ENCODE data around the gene OR4K1. TPM values are rescaled to one million over a fixed set of nuclear protein-coding genes. Genes with fewer than 3 reads are reported as not detected.
"Not testable (repeated sequence)": the region's sequence is repeated elsewhere in the genome, so short reads cannot be mapped to it uniquely, and the experiment has no call there.

Gene OR4K1, protein sequence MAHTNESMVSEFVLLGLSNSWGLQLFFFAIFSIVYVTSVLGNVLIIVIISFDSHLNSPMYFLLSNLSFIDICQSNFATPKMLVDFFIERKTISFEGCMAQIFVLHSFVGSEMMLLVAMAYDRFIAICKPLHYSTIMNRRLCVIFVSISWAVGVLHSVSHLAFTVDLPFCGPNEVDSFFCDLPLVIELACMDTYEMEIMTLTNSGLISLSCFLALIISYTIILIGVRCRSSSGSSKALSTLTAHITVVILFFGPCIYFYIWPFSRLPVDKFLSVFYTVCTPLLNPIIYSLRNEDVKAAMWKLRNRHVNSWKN
- not detected for total RNA-seq

DNA sequence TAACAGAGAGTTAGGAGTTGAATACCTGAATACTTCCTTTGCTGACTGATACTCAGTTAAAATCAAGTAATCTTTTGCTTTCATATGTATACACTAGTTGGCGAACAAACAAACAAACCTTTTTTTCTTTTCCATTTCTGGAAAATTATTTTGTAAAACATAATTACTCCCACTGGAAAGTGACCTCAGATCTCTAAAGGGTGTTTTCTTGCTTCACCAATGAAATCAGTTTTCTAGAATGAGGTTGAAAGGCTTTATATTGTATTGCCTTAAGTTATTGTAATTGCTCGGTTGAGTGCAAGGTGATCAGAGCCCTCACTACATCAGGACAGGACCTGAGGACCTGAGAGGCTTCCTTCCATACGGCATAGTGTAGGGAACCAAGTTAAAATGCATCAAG lies at the start of gene OR4K1:
Gene OR4K1, plus strand, starts transcription at position 301 of the 400 bp plus-strand sequence. CDS start 4,750 bp downstream, outside the sequence.
- DNase-seq (ENCODE audit: low spot score), result no peak

DNA sequence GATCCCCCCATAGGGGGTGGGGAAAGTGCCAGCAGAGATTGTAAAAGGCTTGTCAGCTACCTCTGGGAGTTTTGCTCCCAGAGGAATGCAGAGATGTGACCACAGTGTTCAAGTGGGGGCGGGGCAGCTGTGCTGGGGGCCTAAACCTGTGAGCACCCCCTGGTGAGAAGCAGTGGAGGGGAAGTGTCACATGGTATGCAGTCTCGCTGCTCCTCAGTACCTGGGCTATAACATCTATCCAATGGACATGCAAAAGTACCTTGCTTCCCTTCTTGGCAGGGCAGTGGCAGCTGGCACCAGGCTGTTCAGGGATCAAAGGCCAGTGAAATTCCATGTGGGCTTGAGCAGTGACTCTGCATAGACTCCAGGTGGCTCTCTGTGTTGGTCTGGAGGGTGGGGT lies 35.4 kb upstream of the OR4K1 start:
- no peak for DNase-seq (ENCODE audit: low spot score)

DNA sequence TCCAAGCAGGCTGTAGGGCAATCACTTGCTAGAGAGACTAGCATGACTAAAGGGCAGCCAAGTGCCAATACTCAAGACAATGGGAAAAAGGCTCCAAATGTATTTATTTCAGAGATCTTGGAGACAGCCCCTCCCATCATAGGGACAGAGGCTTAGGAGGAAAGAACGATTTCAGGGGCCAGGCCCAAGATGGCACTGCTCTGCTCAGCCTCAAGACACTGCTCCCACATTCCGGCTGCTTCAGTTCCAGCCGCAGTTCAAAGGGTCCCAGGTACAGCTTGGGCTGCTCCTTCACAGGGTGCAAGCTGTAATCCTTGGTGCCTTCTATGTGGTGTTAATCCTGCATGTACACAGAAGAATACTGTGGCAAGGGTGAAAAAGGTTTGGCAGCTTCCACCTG lies 29.7 kb upstream of the OR4K1 start:
- DNase-seq (ENCODE audit: low spot score), result no peak

DNA sequence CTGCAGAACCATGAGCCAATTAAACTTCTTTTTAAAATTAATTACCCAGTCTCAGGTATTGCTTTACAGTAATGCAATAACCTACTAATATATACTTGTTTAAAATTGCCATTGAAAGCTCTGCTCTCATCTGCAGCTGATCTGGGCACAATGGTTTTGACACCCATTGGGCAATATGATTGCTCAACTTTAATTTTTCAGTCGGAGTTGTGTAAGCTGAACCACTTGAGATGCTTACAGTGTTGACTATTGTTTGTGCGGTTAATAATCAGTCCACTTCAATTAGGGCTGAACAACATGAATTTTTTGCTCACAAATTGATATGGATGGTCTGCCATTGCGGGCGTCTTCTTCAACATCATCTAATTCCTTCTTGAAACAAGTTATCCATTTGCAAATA lies 28.3 kb upstream of the OR4K1 start:
- no peak for DNase-seq (ENCODE audit: low spot score)

DNA sequence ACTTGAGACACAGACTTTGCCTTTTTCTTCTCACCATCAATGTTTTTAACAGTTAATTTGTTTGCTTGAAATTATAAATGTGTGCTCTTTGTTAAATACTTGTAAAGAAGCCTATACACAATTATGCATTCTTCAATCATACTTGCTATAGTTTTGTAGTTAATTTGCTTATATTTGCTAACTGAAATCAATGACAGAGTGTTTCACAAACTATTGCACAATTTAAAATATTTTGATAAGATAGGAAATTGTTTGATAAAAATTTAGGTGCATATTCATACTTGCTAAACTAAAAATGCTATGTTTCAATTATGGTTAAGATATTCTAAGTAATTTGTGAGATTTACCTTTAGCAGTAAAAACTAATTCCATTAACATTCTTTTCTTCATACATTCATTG lies 24.1 kb upstream of the OR4K1 start:
- no peak for DNase-seq (ENCODE audit: low spot score)

DNA sequence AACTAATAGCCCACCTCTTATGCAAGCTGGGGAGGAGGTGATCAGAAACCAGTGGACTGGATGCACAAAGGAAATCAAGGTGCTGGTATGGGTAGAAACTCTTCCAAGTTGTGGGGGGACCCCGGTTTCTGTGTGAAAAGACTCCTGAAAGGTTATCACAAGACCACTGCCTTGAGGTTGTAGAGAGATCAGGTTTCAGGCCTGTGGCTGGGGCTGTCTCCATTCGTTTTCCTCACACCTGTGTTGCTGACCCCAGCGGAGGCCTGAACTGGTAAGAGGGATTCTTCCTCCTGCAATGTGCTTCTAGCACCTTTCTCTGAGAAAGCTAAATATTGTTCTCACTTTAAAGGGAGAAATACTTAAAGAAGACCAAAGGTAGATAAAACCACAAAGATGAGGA lies 19.6 kb upstream of the OR4K1 start:
- DNase-seq (ENCODE audit: low spot score), result no peak

DNA sequence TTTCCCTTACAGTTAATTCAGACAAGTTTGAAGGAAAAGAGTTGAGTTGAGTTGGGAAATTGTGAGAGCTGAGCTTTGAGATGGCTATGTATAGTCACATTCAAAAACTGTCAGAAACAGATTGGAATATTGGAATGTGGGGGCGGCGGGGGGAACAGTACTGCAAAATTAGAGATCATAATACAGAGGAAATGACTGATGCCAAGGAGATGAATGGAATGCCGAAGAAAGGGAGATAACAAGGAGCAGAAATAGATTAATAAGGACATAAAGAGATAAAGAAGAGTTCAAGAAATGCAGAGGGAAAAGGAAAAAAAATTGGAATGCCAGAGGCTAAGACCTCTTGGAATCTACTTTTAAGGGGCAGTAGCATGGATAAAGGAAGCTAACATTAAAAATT lies 13.5 kb upstream of the OR4K1 start:
- no peak for DNase-seq (ENCODE audit: low spot score)

DNA sequence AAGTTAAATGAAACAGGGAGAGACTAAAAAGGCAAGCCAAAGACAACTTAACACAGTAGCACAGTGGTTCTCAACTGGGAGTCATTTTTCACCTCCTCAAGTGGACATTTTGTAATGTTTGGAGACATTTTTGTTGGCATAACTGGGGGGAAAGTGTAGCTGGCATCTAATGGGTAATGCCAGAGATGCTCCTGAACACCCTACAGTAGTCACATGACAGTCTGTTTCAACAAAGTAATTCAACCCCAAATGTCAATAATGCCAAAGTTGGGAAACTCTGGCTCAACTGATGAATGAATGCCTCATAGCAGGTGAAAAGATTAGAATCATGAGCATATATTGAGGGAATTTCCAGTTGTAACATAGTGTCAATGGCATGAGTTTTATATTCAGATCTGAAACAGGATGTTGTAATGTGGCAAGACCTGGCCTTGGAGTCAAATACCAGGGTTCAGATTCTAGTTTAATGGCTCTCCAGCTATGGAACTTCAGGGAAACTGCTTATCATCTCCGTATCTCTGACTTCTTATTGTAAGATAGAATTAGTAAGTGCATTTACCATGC lies 12.7 kb upstream of the OR4K1 start:
- no peak for DNase-seq (ENCODE audit: low spot score)

DNA sequence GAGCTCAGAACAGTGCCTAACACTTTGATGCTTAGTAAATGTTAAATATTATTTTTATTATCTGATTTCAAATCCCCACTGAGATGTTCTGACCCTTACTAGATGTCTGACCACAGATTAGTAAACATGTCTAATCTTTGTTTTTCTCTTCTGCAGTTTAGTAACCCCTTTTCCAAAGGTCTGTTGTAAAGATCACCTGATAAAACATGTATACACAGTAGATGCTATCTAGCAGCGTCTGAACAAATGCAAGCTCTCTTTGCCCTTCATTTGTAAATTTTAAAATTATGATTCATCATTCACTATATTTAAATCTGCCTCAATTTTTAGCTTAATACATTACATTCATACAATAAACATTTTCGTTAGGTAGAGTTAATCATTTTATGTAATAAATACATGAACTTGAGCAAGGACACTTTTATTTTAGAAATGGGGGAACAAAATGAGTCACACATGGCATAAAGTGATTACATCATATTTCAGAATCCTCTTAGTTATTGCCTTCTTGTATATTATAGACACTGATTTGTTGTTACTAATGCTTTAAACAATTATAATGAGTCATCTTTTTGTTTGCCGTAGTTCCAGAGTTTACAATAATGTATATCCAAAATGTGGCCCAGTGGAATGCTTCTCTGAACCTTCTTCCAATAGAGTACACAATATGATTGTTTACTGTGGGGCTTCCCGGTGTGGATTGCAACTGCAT lies 12.0 kb upstream of the OR4K1 start:
- no peak for DNase-seq (ENCODE audit: low spot score)

DNA sequence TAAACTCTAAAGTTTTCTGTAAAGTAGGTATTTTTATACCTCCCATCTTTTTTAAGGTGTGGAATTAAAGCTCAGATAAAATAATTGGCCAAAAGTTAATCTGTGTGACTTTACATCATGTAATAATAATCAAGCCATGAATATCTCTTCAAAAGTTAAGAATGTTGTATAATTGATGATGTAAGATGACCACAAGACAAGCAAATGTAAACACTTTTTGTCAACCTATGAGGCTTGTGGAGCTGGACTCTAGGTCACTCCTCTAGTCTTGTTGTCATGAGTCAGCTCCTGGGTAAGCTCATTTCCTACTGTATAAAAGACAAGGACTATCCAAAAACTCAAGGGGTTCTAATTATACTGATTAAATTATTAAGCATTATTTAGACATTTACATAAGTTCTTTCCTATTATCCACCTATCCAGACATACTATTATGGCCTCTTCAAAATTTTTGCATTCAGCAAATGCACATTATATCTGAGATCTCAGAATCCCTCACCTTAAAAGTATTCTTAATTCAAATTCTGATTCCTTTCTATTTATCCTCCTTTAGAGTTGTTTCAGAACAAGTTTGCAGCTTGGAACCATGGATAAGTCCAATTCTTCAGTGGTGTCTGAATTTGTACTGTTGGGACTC lies 10.6 kb upstream of the OR4K1 start, which contains the start of gene OR4K5:
Gene OR4K5, plus strand, starts transcription at position 587 of the 637 bp plus-strand sequence. Its CDS starts 0 bp downstream, at position 587.
- no peak for DNase-seq (ENCODE audit: low spot score)

DNA sequence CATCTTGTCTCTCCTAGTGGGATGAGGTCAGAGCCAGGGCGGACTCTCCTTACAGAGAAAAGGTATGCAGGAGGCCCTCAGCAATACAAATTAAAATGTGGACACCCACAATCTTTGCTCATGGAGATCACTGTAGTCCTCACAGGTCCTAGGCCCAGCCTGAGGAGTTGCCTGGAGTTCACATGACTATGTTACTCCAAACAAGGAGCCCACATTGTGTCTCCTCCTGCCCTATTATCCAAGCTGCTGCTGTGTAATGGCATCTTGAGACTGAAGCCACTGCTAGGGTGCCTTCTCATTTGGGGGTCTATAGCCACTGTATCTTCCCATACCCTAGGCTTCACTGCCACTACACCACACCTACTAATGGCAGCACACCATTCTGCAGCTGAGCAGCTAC lies 11.0 kb downstream of the OR4K1 start:
- DNase-seq (ENCODE audit: low spot score), result no peak

DNA sequence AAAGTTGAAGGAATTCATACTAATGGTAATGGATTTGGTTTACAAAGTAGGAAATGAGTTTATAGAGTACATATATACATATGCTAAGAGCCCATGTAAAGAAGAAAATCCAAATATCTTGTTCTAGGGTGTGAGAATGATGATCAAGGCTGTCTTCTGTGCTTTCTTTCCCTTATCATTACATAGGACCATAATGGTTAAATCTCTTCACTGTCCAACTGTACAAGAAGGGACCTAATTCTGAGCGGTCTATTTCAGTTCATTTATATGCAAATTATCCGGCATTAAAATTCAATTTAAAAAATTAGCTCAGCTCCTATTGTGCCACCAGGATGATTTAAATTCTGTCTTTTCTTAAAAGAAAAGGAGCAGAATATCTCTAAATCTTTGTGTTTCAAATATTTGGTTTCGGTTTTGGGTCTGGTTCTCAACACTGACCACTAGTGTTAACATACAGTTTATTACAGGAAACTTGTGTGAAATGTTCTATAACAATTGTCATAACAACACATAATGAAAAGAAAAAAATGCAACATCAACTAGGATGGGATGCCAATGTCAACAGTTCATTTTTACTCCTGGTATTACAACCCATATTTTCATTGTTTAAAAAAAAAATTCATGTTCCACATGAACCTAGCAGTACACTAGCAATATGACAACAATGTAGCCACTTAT lies 16.8 kb downstream of the OR4K1 start:
- DNase-seq (ENCODE audit: low spot score), result no peak

DNA sequence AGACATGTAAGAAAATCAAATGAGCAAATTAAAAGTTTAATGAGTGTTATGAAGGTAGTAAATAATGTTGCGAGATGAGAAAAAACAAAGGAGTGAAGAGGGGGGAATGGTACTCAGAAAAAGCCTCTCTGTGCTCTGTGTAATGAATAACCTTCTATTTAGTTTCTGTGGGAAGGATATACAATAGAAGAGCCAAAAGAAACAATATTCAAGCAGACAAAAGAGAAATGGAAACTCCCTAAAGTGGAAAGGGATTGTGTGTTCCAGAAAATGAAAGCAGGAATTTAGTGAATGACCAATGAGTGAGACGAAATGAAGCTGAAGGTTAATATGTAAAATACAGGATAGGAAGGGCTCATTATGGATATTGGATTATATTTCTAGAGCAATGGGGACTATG lies 18.5 kb downstream of the OR4K1 start:
- no peak for DNase-seq (ENCODE audit: low spot score)

DNA sequence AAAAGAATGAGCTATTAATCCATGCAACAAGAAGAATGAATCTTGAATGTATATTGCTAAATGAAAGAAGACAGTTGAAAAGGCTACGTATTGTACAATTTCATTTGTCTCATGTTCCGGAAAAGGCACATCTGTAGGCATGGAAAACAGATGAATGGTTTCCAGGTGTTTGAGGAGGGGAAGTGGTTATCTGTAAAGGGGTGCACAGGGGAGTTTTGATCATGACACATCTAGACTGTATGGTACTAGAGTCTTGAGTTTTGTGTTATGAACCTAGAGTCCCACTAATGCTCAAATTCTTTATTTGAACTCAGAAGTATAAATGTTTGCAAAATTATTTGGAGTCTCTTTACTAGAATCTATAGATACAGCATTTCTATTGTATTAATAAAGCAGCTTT lies 39.0 kb downstream of the OR4K1 start:
- not testable (repeated sequence) for DNase-seq (ENCODE audit: low spot score)

DNA sequence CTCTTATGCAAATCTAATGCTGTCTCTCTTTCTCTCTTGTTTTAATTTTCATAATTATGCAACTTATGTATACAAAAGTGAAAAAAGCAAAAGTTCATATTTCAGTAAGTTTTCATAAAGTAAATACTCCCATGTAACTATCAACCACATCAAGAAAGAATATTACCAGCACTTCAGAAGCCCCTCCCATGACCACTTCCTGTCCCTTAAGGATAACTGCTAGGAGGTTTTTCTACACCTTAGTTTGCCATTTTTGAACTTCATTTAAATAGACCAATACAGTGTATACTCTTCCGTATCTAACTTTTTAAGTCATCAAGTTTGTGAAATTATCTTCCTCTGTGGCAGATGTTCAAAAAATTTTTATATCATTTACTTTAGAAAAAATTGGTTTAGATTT lies 44.1 kb downstream of the OR4K1 start:
- no peak for DNase-seq (ENCODE audit: low spot score)

DNA sequence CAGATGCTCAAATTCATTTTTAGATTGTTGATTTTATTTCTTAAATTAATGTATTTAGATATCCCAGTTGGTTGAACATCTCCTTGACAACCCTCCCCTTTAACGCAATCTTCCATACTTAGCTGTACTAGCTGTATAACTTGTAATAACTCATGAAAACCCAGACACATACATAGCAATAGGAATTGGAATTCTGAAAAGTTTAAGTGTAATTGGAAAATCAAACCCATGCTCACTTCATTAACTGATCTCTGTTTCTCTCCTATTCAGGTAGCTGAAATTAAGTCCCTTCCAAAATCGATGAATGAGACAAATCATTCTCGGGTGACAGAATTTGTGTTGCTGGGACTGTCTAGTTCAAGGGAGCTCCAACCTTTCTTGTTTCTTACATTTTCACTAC lies 44.6 kb downstream of the OR4K1 start, which contains the start of gene OR4K15:
Gene OR4K15, plus strand, starts transcription at position 301 of the 400 bp plus-strand sequence. Its CDS starts 0 bp downstream, at position 301.
- no peak for DNase-seq (ENCODE audit: low spot score)

Other genes starting within 250 kb of the OR4K1 start
- gene OR11H2, start 217.0 kb upstream of the OR4K1 start, total RNA-seq, result not detected
- gene OR4Q3, start 187.3 kb upstream of the OR4K1 start, total RNA-seq, result not detected
- gene OR4M1, start 157.4 kb upstream of the OR4K1 start, total RNA-seq, result not detected
- gene OR4N2, start 127.1 kb upstream of the OR4K1 start, total RNA-seq, result not detected
- gene OR4K2, start 55.8 kb upstream of the OR4K1 start, total RNA-seq, result not detected
- not detected for gene OR4K5, start 10.3 kb upstream of the OR4K1 start, total RNA-seq
- gene OR4K15, start 44.7 kb downstream of the OR4K1 start, total RNA-seq, result not detected
- not detected for gene OR4Q2, start 71.2 kb downstream of the OR4K1 start, total RNA-seq
- gene OR4K14, start 88.4 kb downstream of the OR4K1 start, total RNA-seq, result not detected
- not detected for gene OR4K13, start 105.1 kb downstream of the OR4K1 start, total RNA-seq
- not detected for gene OR4L1, start 129.1 kb downstream of the OR4K1 start, total RNA-seq
- gene OR4K17, start 179.8 kb downstream of the OR4K1 start, total RNA-seq, result not detected
- not detected for gene OR4N5, start 207.9 kb downstream of the OR4K1 start, total RNA-seq

Measured in ureter (tissue), 1 donor.